HepG2 (cell line): Measurements from ENCODE around the gene CD320. TPM values are rescaled to one million over a fixed set of nuclear protein-coding genes. Genes with fewer than 3 reads are reported as not detected.
A peak's percentile ranks its signal among the peaks of the same experiment; 100 is the strongest.

Experiments used
- CENPX ChIP-seq: sonication (generic); formaldehyde crosslinking; IDR thresholded peaks from 2 replicates; pipeline ENCODE4 v1.9.0; 2021; ENCODE audit warnings: mild to moderate bottlenecking, missing genetic modification reagents, moderate library complexity
- CREM ChIP-seq, 2 experiments: sonication (generic) in 1 of 2; formaldehyde crosslinking in 1 of 2; IDR thresholded peaks; 2 replicates each; pipeline versions ENCODE4 v1.4.0 to v1.6.1; 2016 to 2020; ENCODE audit warnings: antibody characterized with exemption in 1 of 2, mild to moderate bottlenecking in 1 of 2, missing genetic modification reagents in 1 of 2
- ETV6 ChIP-seq: sonication (generic); formaldehyde crosslinking; conservative IDR thresholded peaks from 2 replicates; pipeline ENCODE4 v1.4.0; 2020; ENCODE audit warnings: missing genetic modification reagents
- GMEB1 ChIP-seq: sonication (generic); formaldehyde crosslinking; IDR thresholded peaks from 2 replicates; pipeline ENCODE4 v1.5.1; 2020; ENCODE audit warnings: missing genetic modification reagents, mild to moderate bottlenecking, borderline replicate concordance
- GPBP1L1 ChIP-seq: sonication (generic); formaldehyde crosslinking; IDR thresholded peaks from 2 replicates; pipeline ENCODE4 v1.5.0; 2020; ENCODE audit warnings: mild to moderate bottlenecking, missing genetic modification reagents
- HOXA9 ChIP-seq: sonication (generic); formaldehyde crosslinking; IDR thresholded peaks from 2 replicates; pipeline ENCODE4 v1.8.1; 2022; ENCODE audit warnings: missing genetic modification reagents, mild to moderate bottlenecking, moderate library complexity, borderline replicate concordance
- JUNB ChIP-seq: sonication (generic); formaldehyde crosslinking; IDR thresholded peaks from 2 replicates; pipeline ENCODE4 v1.8.0; 2022; ENCODE audit warnings: missing genetic modification reagents, mild to moderate bottlenecking, borderline replicate concordance
- KLF15 ChIP-seq: sonication (generic); formaldehyde crosslinking; IDR thresholded peaks from 2 replicates; pipeline ENCODE4 v1.8.1; 2023; ENCODE audit warnings: borderline replicate concordance, mild to moderate bottlenecking, inconsistent platforms, missing genetic modification reagents, mixed read lengths
- MEF2D ChIP-seq: sonication (generic); formaldehyde crosslinking; IDR thresholded peaks from 2 replicates; pipeline ENCODE4 v1.5.1; 2020; ENCODE audit warnings: mild to moderate bottlenecking, missing genetic modification reagents
- MTA1 ChIP-seq: sonication (generic); formaldehyde crosslinking; IDR thresholded peaks from 2 replicates; pipeline ENCODE4 v1.4.0; 2020; ENCODE audit warnings: missing genetic modification reagents, mild to moderate bottlenecking, borderline replicate concordance
- PHF21A ChIP-seq: sonication (generic); formaldehyde crosslinking; IDR thresholded peaks from 2 replicates; pipeline ENCODE4 v1.5.0; 2020; ENCODE audit warnings: mild to moderate bottlenecking, missing genetic modification reagents
- RAD51 ChIP-seq: fragments of 450-650 bp; IDR thresholded peaks from 2 replicates; pipeline ENCODE4 v1.6.1; 2016; ENCODE audit warnings: borderline replicate concordance
- TGIF2 ChIP-seq: IDR thresholded peaks from 2 replicates; pipeline ENCODE4 v1.6.1; 2016; ENCODE audit warnings: control low read depth, missing compliant biosample characterization
- ZNF615 ChIP-seq: sonication (generic); formaldehyde crosslinking; IDR thresholded peaks from 2 replicates; pipeline ENCODE4 v1.5.0; 2020; ENCODE audit warnings: mild to moderate bottlenecking, missing genetic modification reagents, borderline replicate concordance
- ZNF709 ChIP-seq: sonication (generic); formaldehyde crosslinking; IDR thresholded peaks from 2 replicates; pipeline ENCODE4 v1.5.0; 2020; ENCODE audit warnings: mild to moderate bottlenecking, missing genetic modification reagents
- ZNF879 ChIP-seq: sonication (generic); formaldehyde crosslinking; IDR thresholded peaks from 2 replicates; pipeline ENCODE4 v1.8.1; 2023; ENCODE audit warnings: missing genetic modification reagents
- polyA plus RNA-seq, 8 experiments: library from polyadenylated mRNA; depleted of rRNA in 3 of 8; stranded (reverse) in 7 of 8; unstranded in 1 of 8; fragments of >200 nt; fragmentation: Illumina TruSeq in 4 of 8; extraction: Trizol in 4 of 8; gene quantifications; 2 replicates each; pipeline versions ENCODE4 v1.2.1 to v1.2.3, GENCODE V29; 2011 to 2016; ENCODE audit warnings: low read depth in 4 of 8, missing spikeins in 1 of 8, mixed read lengths in 1 of 8; ENCODE audit not compliant: insufficient read depth in 1 of 8
- total RNA-seq, 5 experiments: library from RNA; depleted of rRNA; stranded (reverse); fragments of >200 nt; fragmentation: Illumina TruSeq; extraction: Trizol; gene quantifications; 2 replicates each; pipeline ENCODE4 v1.2.3, GENCODE V29; 2016; ENCODE audit warnings: low read depth in 1 of 5
- TF ChIP-seq, protein P1 (sequence below): sonication (generic); formaldehyde crosslinking; IDR thresholded peaks from 2 replicates; pipeline ENCODE4 v1.5.0; 2020; ENCODE audit warnings: missing genetic modification reagents, mild to moderate bottlenecking, borderline replicate concordance
- TF ChIP-seq, protein P2 (sequence below): IDR thresholded peaks from 2 replicates; pipeline ENCODE4 v1.6.1; 2016; ENCODE audit warnings: missing compliant biosample characterization, missing genetic modification reagents, borderline replicate concordance
- TF ChIP-seq, protein P3 (sequence below): sonication (generic); formaldehyde crosslinking; IDR thresholded peaks from 2 replicates; pipeline ENCODE4 v1.5.1; 2020; ENCODE audit warnings: missing genetic modification reagents, mild to moderate bottlenecking, borderline replicate concordance

Gene CD320
- total and polyA plus RNA-seq, 2 of the 13 experiments (the other 11 are each of a cell fraction or from before 2014, with no cell fraction given) = 83.1 to 99.9 TPM

DNA sequence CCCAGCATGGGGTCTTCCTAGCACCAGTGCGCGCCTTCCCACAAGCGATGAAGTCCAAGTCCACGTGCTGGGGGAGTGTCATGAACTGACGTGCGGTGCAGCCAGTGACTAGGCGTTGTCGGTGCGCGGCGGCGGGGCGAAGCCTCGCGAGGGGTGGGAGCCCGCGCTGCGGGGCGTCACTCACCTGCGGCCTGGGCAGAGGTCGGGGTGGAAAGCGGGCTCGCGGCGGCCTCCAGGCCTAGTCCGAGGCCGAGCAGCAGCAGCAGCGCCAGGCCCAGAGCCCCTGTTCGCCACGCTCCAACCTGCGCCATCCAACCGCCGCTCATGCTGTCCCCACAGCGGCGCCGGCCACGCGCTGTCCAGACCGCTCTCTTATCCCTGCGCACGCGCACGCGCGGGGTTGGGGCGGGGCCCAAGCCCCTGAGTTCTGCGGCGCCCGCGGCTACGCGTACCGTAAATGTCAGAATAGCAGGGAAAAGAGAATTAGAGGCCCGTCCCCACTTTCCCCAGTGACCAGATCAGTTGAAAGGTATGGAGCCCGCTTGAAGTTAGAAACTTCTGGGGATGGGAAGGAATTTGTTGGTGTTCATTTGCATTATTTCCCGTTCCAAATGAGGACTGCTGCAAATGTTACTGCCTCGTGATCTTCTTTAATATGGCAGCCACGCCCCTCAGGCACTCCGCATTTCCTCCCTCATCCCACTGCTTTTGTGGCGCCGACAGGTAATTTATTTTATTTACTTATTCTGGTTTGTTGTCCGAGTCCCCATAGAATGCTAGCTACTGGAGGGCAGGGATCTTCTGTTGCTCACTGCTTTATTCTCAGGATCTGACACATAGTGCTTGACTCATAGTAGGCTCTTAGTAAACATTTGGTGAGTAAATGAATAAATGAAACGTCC is at the start of gene CD320 (continued):
- no peak for TF ChIP-seq HOXA9 (CRISPR knock-in tag)
- no peak for TF ChIP-seq RAD51
- TF ChIP-seq ZNF615 (CRISPR knock-in tag) = no peak; the same call in 1 of the 2 replicates
- TF ChIP-seq GMEB1 = peak; percentile 88
- TF ChIP-seq CREM (IDR thresholded peaks at IDR 0.05) = peak; percentile 19; the same call in 1 of the 2 replicates
- TF ChIP-seq CREM (CRISPR knock-in tag; IDR thresholded peaks at IDR 0.05) = no peak
- TF ChIP-seq, protein P1, sequence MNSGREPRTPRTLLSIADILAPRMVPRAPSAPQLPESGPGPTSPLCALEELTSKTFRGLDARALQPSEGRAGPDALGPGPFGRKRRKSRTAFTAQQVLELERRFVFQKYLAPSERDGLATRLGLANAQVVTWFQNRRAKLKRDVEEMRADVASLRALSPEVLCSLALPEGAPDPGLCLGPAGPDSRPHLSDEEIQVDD (CRISPR knock-in tag) = 0 out of 2 replicates have a peak, but pooled peaks have one; percentile 29
- TF ChIP-seq, protein P2, sequence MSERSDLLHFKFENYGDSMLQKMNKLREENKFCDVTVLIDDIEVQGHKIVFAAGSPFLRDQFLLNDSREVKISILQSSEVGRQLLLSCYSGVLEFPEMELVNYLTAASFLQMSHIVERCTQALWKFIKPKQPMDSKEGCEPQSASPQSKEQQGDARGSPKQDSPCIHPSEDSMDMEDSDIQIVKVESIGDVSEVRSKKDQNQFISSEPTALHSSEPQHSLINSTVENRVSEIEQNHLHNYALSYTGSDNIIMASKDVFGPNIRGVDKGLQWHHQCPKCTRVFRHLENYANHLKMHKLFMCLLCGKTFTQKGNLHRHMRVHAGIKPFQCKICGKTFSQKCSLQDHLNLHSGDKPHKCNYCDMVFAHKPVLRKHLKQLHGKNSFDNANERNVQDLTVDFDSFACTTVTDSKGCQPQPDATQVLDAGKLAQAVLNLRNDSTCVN (CRISPR knock-in tag) = peak; percentile 71; the same call in 1 of the 2 replicates
- peak; percentile 93; the same call in 1 of the 2 replicates for TF ChIP-seq ZNF879 (CRISPR knock-in tag)
- TF ChIP-seq, protein P3, sequence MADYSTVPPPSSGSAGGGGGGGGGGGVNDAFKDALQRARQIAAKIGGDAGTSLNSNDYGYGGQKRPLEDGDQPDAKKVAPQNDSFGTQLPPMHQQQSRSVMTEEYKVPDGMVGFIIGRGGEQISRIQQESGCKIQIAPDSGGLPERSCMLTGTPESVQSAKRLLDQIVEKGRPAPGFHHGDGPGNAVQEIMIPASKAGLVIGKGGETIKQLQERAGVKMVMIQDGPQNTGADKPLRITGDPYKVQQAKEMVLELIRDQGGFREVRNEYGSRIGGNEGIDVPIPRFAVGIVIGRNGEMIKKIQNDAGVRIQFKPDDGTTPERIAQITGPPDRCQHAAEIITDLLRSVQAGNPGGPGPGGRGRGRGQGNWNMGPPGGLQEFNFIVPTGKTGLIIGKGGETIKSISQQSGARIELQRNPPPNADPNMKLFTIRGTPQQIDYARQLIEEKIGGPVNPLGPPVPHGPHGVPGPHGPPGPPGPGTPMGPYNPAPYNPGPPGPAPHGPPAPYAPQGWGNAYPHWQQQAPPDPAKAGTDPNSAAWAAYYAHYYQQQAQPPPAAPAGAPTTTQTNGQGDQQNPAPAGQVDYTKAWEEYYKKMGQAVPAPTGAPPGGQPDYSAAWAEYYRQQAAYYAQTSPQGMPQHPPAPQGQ (CRISPR knock-in tag) = 0 out of 2 replicates have a peak, but pooled peaks have one; percentile 37
- TF ChIP-seq KLF15 (CRISPR knock-in tag) = peak; percentile 43; the same call in 1 of the 2 replicates
- peak; percentile 81 for TF ChIP-seq ETV6 (CRISPR knock-in tag)
- no peak for TF ChIP-seq GPBP1L1 (CRISPR knock-in tag)
- no peak for TF ChIP-seq CENPX
- TF ChIP-seq MEF2D (CRISPR knock-in tag) = peak; percentile 73
- 0 out of 2 replicates have a peak, but pooled peaks have one; percentile 36 for TF ChIP-seq PHF21A (CRISPR knock-in tag)
- peak; percentile 76; the same call in 1 of the 2 replicates for TF ChIP-seq MTA1
- TF ChIP-seq JUNB (CRISPR knock-in tag) = peak; percentile 65
- TF ChIP-seq ZNF709 = peak; percentile 94
- TF ChIP-seq TGIF2 (CRISPR knock-in tag) = peak; percentile 95
